Fibroblast of mammary gland (primary cell): Measurements from ENCODE around the gene MBD6.

Experiments used
- DNase-seq: peaks from one replicate; pipeline ENCODE4 v3.0.0-alpha.2; 2010; ENCODE audit warnings: low read depth
- H3K4me3 ChIP-seq: 2 replicates; pipeline ENCODE4 v1.5.1; 2011; ENCODE audit warnings: low read depth, mild to moderate bottlenecking, low read length, moderate library complexity; ENCODE audit not compliant: control insufficient read depth
- CTCF ChIP-seq: conservative IDR thresholded peaks from 2 replicates; pipeline ENCODE4 v1.5.1; 2011; ENCODE audit warnings: low read depth, low read length, inconsistent platforms; ENCODE audit not compliant: control insufficient read depth, insufficient read depth

MBD6 gene

GRCh38 chr12:57518176-57518919 lies 4.3 kb upstream of the MBD6 start:
- peak; percentile 43 for DNase-seq
- no peak for TF ChIP-seq CTCF
- peak overlapping the region; percentile 99 for H3K4me3 ChIP-seq

GRCh38 chr12:57518920-57519795 lies 3.5 kb upstream of the MBD6 start:
- TF ChIP-seq CTCF, result no peak
- peak overlapping the region; percentile 99 for H3K4me3 ChIP-seq
- DNase-seq, result peak; percentile 62

- H3K4me3 ChIP-seq, result peak overlapping the region; percentile 99
- TF ChIP-seq CTCF, result no peak
- no peak for DNase-seq
Observed at GRCh38 chr12:57519796-57520052, 2.9 kb upstream of the MBD6 start.

- DNase-seq, result peak; percentile 97
- peak within 1 kb of the TSS; percentile 99 for H3K4me3 ChIP-seq
- no peak for TF ChIP-seq CTCF
Observed at GRCh38 chr12:57520053-57520818, 2.4 kb upstream of the MBD6 start, which contains the start of gene DDIT3. Gene DDIT3, minus strand, starts transcription at chr12:57520514. Its CDS starts 3,108 bp downstream, at chr12:57517406.

- H3K4me3 ChIP-seq, result no peak overlapping the region
- TF ChIP-seq CTCF, result no peak
- DNase-seq, result no peak
Observed at GRCh38 chr12:57521525-57522010, 1.1 kb upstream of the MBD6 start.

GRCh38 chr12:57522887-57523705 lies 472 bp downstream of the MBD6 start:
- no peak for TF ChIP-seq CTCF
- H3K4me3 ChIP-seq, result peak overlapping the region; percentile 87
- no peak for DNase-seq
